ENCODE data around the gene GPR141.

DNA sequence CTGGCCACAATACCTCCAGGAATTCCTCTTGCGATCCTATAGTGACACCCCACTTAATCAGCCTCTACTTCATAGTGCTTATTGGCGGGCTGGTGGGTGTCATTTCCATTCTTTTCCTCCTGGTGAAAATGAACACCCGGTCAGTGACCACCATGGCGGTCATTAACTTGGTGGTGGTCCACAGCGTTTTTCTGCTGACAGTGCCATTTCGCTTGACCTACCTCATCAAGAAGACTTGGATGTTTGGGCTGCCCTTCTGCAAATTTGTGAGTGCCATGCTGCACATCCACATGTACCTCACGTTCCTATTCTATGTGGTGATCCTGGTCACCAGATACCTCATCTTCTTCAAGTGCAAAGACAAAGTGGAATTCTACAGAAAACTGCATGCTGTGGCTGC is 56.8 kb downstream of the GPR141 start:
- TF ChIP-seq, protein P1, sequence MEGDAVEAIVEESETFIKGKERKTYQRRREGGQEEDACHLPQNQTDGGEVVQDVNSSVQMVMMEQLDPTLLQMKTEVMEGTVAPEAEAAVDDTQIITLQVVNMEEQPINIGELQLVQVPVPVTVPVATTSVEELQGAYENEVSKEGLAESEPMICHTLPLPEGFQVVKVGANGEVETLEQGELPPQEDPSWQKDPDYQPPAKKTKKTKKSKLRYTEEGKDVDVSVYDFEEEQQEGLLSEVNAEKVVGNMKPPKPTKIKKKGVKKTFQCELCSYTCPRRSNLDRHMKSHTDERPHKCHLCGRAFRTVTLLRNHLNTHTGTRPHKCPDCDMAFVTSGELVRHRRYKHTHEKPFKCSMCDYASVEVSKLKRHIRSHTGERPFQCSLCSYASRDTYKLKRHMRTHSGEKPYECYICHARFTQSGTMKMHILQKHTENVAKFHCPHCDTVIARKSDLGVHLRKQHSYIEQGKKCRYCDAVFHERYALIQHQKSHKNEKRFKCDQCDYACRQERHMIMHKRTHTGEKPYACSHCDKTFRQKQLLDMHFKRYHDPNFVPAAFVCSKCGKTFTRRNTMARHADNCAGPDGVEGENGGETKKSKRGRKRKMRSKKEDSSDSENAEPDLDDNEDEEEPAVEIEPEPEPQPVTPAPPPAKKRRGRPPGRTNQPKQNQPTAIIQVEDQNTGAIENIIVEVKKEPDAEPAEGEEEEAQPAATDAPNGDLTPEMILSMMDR (conservative IDR thresholded peaks at IDR 0.05; ENCODE audit: low read depth, low read length), result no peak
- no peak for TF ChIP-seq EZH2phosphoT487 (IDR thresholded peaks at IDR 0.05; ENCODE audit: borderline replicate concordance, low read length)
